Astrocyte (in vitro differentiated cells and primary cell): ENCODE measurements around the gene HMX1. TPM values are rescaled to one million over a fixed set of nuclear protein-coding genes. Genes with fewer than 3 reads are reported as not detected.

ENCODE experiments used
- DNase-seq: peaks from one replicate; pipeline ENCODE4 v3.0.0-alpha.2; 2010; ENCODE audit warnings: low read depth
- FAIRE-seq: peaks from 2 replicates; lab custom pipeline; 2011; peaks lifted over from hg19 to GRCh38; lab: Jason Lieb, UNC
- H2AFZ ChIP-seq: 2 replicates; pipeline ENCODE4 v1.6.0; 2012; ENCODE audit warnings: low read depth, low read length, inconsistent platforms
- H3K27ac ChIP-seq: 2 replicates; pipeline ENCODE4 v1.5.1; 2011; ENCODE audit warnings: low read depth, low read length, inconsistent platforms
- H3K27me3 ChIP-seq: 2 replicates; pipeline ENCODE4 v1.6.0; 2011; ENCODE audit warnings: low read length, inconsistent platforms; ENCODE audit not compliant: insufficient read depth
- H3K36me3 ChIP-seq: 2 replicates; pipeline ENCODE4 v1.5.1; 2011; ENCODE audit warnings: low read length, inconsistent platforms; ENCODE audit not compliant: insufficient read depth
- H3K4me1 ChIP-seq: 2 replicates; pipeline ENCODE4 v1.5.1; 2011; ENCODE audit warnings: low read length, inconsistent platforms; ENCODE audit not compliant: insufficient read depth
- H3K4me2 ChIP-seq: 2 replicates; pipeline ENCODE4 v1.6.0; 2012; ENCODE audit warnings: low read length, inconsistent platforms
- H3K4me3 ChIP-seq: 2 replicates; pipeline ENCODE4 v1.5.1; 2011; ENCODE audit warnings: low read depth, mild to moderate bottlenecking, low read length, inconsistent platforms; ENCODE audit not compliant: insufficient read depth
- H3K79me2 ChIP-seq: 2 replicates; pipeline ENCODE4 v1.6.0; 2012; ENCODE audit warnings: mild to moderate bottlenecking, low read length, inconsistent platforms; ENCODE audit not compliant: insufficient read depth
- H3K9ac ChIP-seq: 2 replicates; pipeline ENCODE4 v1.6.0; 2012; ENCODE audit warnings: mild to moderate bottlenecking, low read length, inconsistent platforms
- H3K9me3 ChIP-seq: 2 replicates; pipeline ENCODE4 v1.5.1; 2012; ENCODE audit warnings: low read depth, mild to moderate bottlenecking, low read length, inconsistent platforms; ENCODE audit not compliant: insufficient read depth
- H4K20me1 ChIP-seq: 2 replicates; pipeline ENCODE4 v1.6.0; 2012; ENCODE audit warnings: low read length, inconsistent platforms; ENCODE audit not compliant: insufficient read depth
- H3K27ac Mint-ChIP-seq: one replicate; pipeline ENCODE4 v1.8.0; 2021; ENCODE audit warnings: mild to moderate bottlenecking, mixed read lengths; ENCODE audit not compliant: unreplicated experiment
- H3K27me3 Mint-ChIP-seq: one replicate; pipeline ENCODE4 v1.8.0; 2021; ENCODE audit warnings: low read depth, mixed read lengths; ENCODE audit not compliant: unreplicated experiment
- H3K36me3 Mint-ChIP-seq: one replicate; pipeline ENCODE4 v1.8.0; 2021; ENCODE audit warnings: low read depth, mixed read lengths; ENCODE audit not compliant: unreplicated experiment
- H3K4me1 Mint-ChIP-seq: one replicate; pipeline ENCODE4 v1.8.0; 2021; ENCODE audit warnings: low read depth, mixed read lengths; ENCODE audit not compliant: unreplicated experiment
- H3K4me3 Mint-ChIP-seq: one replicate; pipeline ENCODE4 v1.8.0; 2021; ENCODE audit warnings: mild to moderate bottlenecking, moderate library complexity, mixed read lengths; ENCODE audit not compliant: unreplicated experiment
- H3K9me3 Mint-ChIP-seq: one replicate; pipeline ENCODE4 v1.8.0; 2021; ENCODE audit warnings: mild to moderate bottlenecking, mixed read lengths; ENCODE audit not compliant: unreplicated experiment
- EZH2 ChIP-seq: IDR thresholded peaks from 2 replicates; pipeline ENCODE4 v1.6.1; 2012; ENCODE audit warnings: mild to moderate bottlenecking, low read length, inconsistent platforms; ENCODE audit not compliant: insufficient read depth
- total RNA-seq: library from RNA; stranded (reverse); gene quantifications from 2 replicates; pipeline ENCODE4 v1.2.1, GENCODE V29; 2021
- TF ChIP-seq, protein P1 (sequence below): IDR thresholded peaks from 2 replicates; pipeline ENCODE4 v1.5.1; 2011; ENCODE audit warnings: low read depth, mild to moderate bottlenecking, inconsistent platforms, low read length, moderate library complexity; ENCODE audit not compliant: insufficient read depth

HMX1 gene
- total RNA-seq, 1 donor from 2014 or later: 0.25 TPM

- no peak overlapping the region for H3K27ac Mint-ChIP-seq
- H3K27me3 Mint-ChIP-seq: peaks cover 59% of the 10 kb centered on the region
- peaks cover 4% of the 10 kb centered on the region for H3K36me3 Mint-ChIP-seq
- Histone ChIP-seq H3K9ac (no peak overlapping the region), H3K36me3 (no peaks in the 10 kb centered on the region), H3K79me2 (no peaks in the 10 kb centered on the region), H3K9me3 (peaks cover 12% of the 10 kb centered on the region), H2AFZ (no peak overlapping the region), H3K27ac (no peak overlapping the region), H3K4me1 (no peaks in the 10 kb centered on the region), H3K27me3 (peaks cover 22% of the 10 kb centered on the region), H4K20me1 (no peaks in the 10 kb centered on the region), H3K4me3 (no peak overlapping the region), H3K4me2 (no peak overlapping the region)
- TF ChIP-seq, protein P1, sequence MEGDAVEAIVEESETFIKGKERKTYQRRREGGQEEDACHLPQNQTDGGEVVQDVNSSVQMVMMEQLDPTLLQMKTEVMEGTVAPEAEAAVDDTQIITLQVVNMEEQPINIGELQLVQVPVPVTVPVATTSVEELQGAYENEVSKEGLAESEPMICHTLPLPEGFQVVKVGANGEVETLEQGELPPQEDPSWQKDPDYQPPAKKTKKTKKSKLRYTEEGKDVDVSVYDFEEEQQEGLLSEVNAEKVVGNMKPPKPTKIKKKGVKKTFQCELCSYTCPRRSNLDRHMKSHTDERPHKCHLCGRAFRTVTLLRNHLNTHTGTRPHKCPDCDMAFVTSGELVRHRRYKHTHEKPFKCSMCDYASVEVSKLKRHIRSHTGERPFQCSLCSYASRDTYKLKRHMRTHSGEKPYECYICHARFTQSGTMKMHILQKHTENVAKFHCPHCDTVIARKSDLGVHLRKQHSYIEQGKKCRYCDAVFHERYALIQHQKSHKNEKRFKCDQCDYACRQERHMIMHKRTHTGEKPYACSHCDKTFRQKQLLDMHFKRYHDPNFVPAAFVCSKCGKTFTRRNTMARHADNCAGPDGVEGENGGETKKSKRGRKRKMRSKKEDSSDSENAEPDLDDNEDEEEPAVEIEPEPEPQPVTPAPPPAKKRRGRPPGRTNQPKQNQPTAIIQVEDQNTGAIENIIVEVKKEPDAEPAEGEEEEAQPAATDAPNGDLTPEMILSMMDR: no peak
- no peak for TF ChIP-seq EZH2
- no peak overlapping the region for H3K4me3 Mint-ChIP-seq
- H3K4me1 Mint-ChIP-seq: no peaks in the 10 kb centered on the region
- peaks cover 22% of the 10 kb centered on the region for H3K9me3 Mint-ChIP-seq
- FAIRE-seq (no peak), DNase-seq (no peak)
Measured at GRCh38 chr4:8896071-8896470, 24.4 kb upstream of the HMX1 start.

- peaks cover 65% of the 10 kb centered on the region for H3K27me3 Mint-ChIP-seq
- no peaks in the 10 kb centered on the region for H3K4me1 ChIP-seq
Measured at GRCh38 chr4:8895295-8895694, 23.7 kb upstream of the HMX1 start.

DNA sequence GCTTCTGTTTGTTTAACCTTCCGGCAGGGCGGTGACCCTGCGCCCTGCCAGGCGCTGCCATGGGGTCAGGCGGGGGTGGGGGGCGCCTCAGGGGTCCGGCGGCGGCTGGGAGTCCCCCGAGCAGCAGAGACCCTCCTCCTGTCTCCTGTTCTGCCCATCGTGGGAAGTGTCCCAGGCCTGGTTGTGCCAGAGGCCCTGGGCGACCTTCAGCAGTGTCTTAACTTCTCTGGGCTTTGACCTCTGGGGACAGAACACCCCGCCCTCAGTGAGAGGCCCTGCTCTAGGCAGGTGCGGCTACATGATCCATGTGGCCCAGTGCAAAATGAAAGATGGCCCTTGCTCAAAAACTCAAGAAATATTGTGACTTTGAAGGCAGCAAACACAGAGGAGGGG is 22.8 kb upstream of the HMX1 start:
- Histone ChIP-seq H4K20me1 (no peaks in the 10 kb centered on the region), H3K9me3 (peaks cover under 1% of the 10 kb centered on the region), H3K4me1 (no peaks in the 10 kb centered on the region), H3K79me2 (no peaks in the 10 kb centered on the region), H3K9ac (no peak overlapping the region), H3K4me2 (no peak overlapping the region), H3K27me3 (peaks cover 31% of the 10 kb centered on the region), H2AFZ (no peak overlapping the region), H3K27ac (no peak overlapping the region), H3K4me3 (no peak overlapping the region), H3K36me3 (no peaks in the 10 kb centered on the region)
- H3K4me3 Mint-ChIP-seq: no peak overlapping the region
- TF ChIP-seq, protein P1: no peak
- TF ChIP-seq EZH2: no peak
- H3K27me3 Mint-ChIP-seq: peaks cover 67% of the 10 kb centered on the region
- FAIRE-seq (no peak), DNase-seq (no peak)
- H3K36me3 Mint-ChIP-seq: peaks cover 4% of the 10 kb centered on the region
- H3K9me3 Mint-ChIP-seq: peaks cover 9% of the 10 kb centered on the region
- no peaks in the 10 kb centered on the region for H3K4me1 Mint-ChIP-seq
- no peak overlapping the region for H3K27ac Mint-ChIP-seq

More at GRCh38 chr4:8895295-8895694, 23.7 kb upstream of the HMX1 start:
- FAIRE-seq (no peak), DNase-seq (no peak)
- Mint-ChIP-seq H3K4me1 (no peaks in the 10 kb centered on the region), H3K4me3 (no peak overlapping the region), H3K36me3 (peaks cover 4% of the 10 kb centered on the region), H3K27ac (no peak overlapping the region), H3K9me3 (peaks cover 15% of the 10 kb centered on the region)
- H3K27me3 ChIP-seq: peaks cover 26% of the 10 kb centered on the region
- no peak overlapping the region for H2AFZ ChIP-seq
- H3K4me2 ChIP-seq: no peak overlapping the region
- no peaks in the 10 kb centered on the region for H3K79me2 ChIP-seq
- H3K9me3 ChIP-seq: peaks cover 8% of the 10 kb centered on the region
- H3K9ac ChIP-seq: no peak overlapping the region
- no peaks in the 10 kb centered on the region for H4K20me1 ChIP-seq
- H3K36me3 ChIP-seq: no peaks in the 10 kb centered on the region
- TF ChIP-seq EZH2: no peak
- TF ChIP-seq, protein P1: no peak
- H3K27ac ChIP-seq: no peak overlapping the region
- no peak overlapping the region for H3K4me3 ChIP-seq
